Neural progenitor cell (in vitro differentiated cells): ENCODE results near the gene GGT6. TPM values are rescaled to one million over a fixed set of nuclear protein-coding genes. Genes with fewer than 3 reads are reported as not detected.

Source experiments
- DNase-seq: peaks from one replicate; pipeline ENCODE4 v3.0.0-alpha.2; 2016; ENCODE audit warnings: low spot score
- H2AFZ ChIP-seq: fragments of 200-600 bp; sonication (generic); replicated peaks from 2 replicates; pipeline ENCODE4 v1.6.1; 2016; ENCODE audit warnings: antibody characterized with exemption
- H3F3A ChIP-seq: fragments of 200-600 bp; sonication (generic); 2 replicates; pipeline ENCODE4 v1.6.1; 2016; ENCODE audit warnings: antibody characterized with exemption, low read depth
- H3K27ac ChIP-seq: fragments of 200-600 bp; sonication (generic); 2 replicates; pipeline ENCODE4 v1.5.1; 2016; ENCODE audit warnings: mild to moderate bottlenecking
- H3K27me3 ChIP-seq: fragments of 200-600 bp; sonication (generic); 2 replicates; pipeline ENCODE4 v1.6.1; 2016; ENCODE audit warnings: mild to moderate bottlenecking, moderate library complexity
- H3K36me3 ChIP-seq: fragments of 200-600 bp; sonication (generic); 2 replicates; pipeline ENCODE4 v1.5.1; 2016
- H3K4me1 ChIP-seq: fragments of 200-600 bp; sonication (generic); 2 replicates; pipeline ENCODE4 v1.6.1; 2016; ENCODE audit warnings: mixed run types
- H3K4me2 ChIP-seq: fragments of 200-600 bp; sonication (generic); 2 replicates; pipeline ENCODE4 v1.6.1; 2016
- H3K4me3 ChIP-seq: fragments of 200-600 bp; sonication (generic); 2 replicates; pipeline ENCODE4 v1.5.1; 2016
- H3K79me2 ChIP-seq: fragments of 200-600 bp; sonication (generic); 2 replicates; pipeline ENCODE4 v1.6.1; 2016; ENCODE audit warnings: low read depth
- H3K9ac ChIP-seq: fragments of 200-600 bp; sonication (generic); 2 replicates; pipeline ENCODE4 v1.6.1; 2016
- H3K9me3 ChIP-seq: fragments of 200-600 bp; sonication (generic); 2 replicates; pipeline ENCODE4 v1.5.1; 2016; ENCODE audit warnings: low read depth
- H4K20me1 ChIP-seq: fragments of 200-600 bp; sonication (generic); 2 replicates; pipeline ENCODE4 v1.6.1; 2016; ENCODE audit warnings: low read depth
- H3K27ac Mint-ChIP-seq: 3 replicates; pipeline ENCODE4 v1.8.0; 2021; ENCODE audit warnings: mixed read lengths
- H3K27me3 Mint-ChIP-seq: 2 replicates; pipeline ENCODE4 v1.8.0; 2022; ENCODE audit warnings: low read depth, mild to moderate bottlenecking, inconsistent platforms, moderate library complexity, mixed read lengths; ENCODE audit not compliant: insufficient read depth
- H3K36me3 Mint-ChIP-seq: 3 replicates; pipeline ENCODE4 v1.8.0; 2021; ENCODE audit warnings: mixed read lengths
- H3K4me1 Mint-ChIP-seq: 3 replicates; pipeline ENCODE4 v1.8.0; 2021; ENCODE audit warnings: mixed read lengths
- H3K4me3 Mint-ChIP-seq: 3 replicates; pipeline ENCODE4 v1.8.0; 2021; ENCODE audit warnings: mild to moderate bottlenecking, moderate library complexity, mixed read lengths
- H3K9me3 Mint-ChIP-seq: 3 replicates; pipeline ENCODE4 v1.8.0; 2020; ENCODE audit warnings: mixed read lengths
- CTCF ChIP-seq: fragments of 200-600 bp; sonication (generic); IDR thresholded peaks from 2 replicates; pipeline ENCODE4 v1.5.1; 2017; ENCODE audit warnings: antibody characterized with exemption, mild to moderate bottlenecking
- EZH2 ChIP-seq: fragments of 200-600 bp; sonication (generic); IDR thresholded peaks from 2 replicates; pipeline ENCODE4 v1.6.1; 2017; ENCODE audit warnings: antibody characterized with exemption, mild to moderate bottlenecking, moderate library complexity
- EZH2phosphoT487 ChIP-seq: fragments of 200-600 bp; sonication (generic); IDR thresholded peaks from 2 replicates; pipeline ENCODE4 v1.6.1; 2017; ENCODE audit warnings: antibody characterized with exemption
- total RNA-seq: library from RNA; depleted of rRNA; stranded (reverse); fragments of >200 nt; gene quantifications from 2 replicates; pipeline ENCODE4 v1.2.3, GENCODE V29; 2015; ENCODE audit warnings: low replicate concordance

The GGT6 gene
- total RNA-seq, 1 donor from 2014 or later, result not detected

- Mint-ChIP-seq H3K36me3 (no peaks in the 10 kb centered on the region), H3K27me3 (peaks cover 48% of the 10 kb centered on the region), H3K27ac (no peak overlapping the region), H3K4me1 (peaks cover 18% of the 10 kb centered on the region), H3K4me3 (peak overlapping the region; percentile 89), H3K9me3 (no peaks in the 10 kb centered on the region)
- TF ChIP-seq EZH2phosphoT487 (no peak), EZH2 (no peak), CTCF (no peak)
- H3K9ac ChIP-seq, result no peak overlapping the region
- no peaks in the 10 kb centered on the region for H3K9me3 ChIP-seq
- H3K27ac ChIP-seq, result no peak overlapping the region
- no peak overlapping the region for H3K4me2 ChIP-seq
- peaks cover 24% of the 10 kb centered on the region for H3K4me1 ChIP-seq
- H3K4me3 ChIP-seq, result no peak overlapping the region
- no peaks in the 10 kb centered on the region for H3F3A ChIP-seq
- H3K27me3 ChIP-seq, result peaks cover 47% of the 10 kb centered on the region
- no peaks in the 10 kb centered on the region for H3K36me3 ChIP-seq
- no peak for DNase-seq
- no peak overlapping the region for H2AFZ ChIP-seq
- H4K20me1 ChIP-seq, result no peaks in the 10 kb centered on the region
- no peaks in the 10 kb centered on the region for H3K79me2 ChIP-seq
Observed at GRCh38 chr17:4583206-4583605, 22.8 kb upstream of the GGT6 start.

- H3K4me2 ChIP-seq, result no peak overlapping the region
- peaks cover 25% of the 10 kb centered on the region for H3K4me1 ChIP-seq
- Mint-ChIP-seq H3K9me3 (no peaks in the 10 kb centered on the region), H3K4me1 (peaks cover 22% of the 10 kb centered on the region), H3K27me3 (peaks cover 47% of the 10 kb centered on the region), H3K4me3 (peak overlapping the region; percentile 89), H3K36me3 (no peaks in the 10 kb centered on the region), H3K27ac (no peak overlapping the region)
- no peaks in the 10 kb centered on the region for H3K36me3 ChIP-seq
- H3K9me3 ChIP-seq, result no peaks in the 10 kb centered on the region
- H3K4me3 ChIP-seq, result no peak overlapping the region
- no peak for TF ChIP-seq EZH2phosphoT487
- no peak for TF ChIP-seq CTCF
- TF ChIP-seq EZH2, result no peak
- H3F3A ChIP-seq, result peaks cover under 1% of the 10 kb centered on the region
- H4K20me1 ChIP-seq, result no peaks in the 10 kb centered on the region
- H3K79me2 ChIP-seq, result no peaks in the 10 kb centered on the region
- H3K27me3 ChIP-seq, result peaks cover 47% of the 10 kb centered on the region
- no peak overlapping the region for H3K9ac ChIP-seq
- H2AFZ ChIP-seq, result no peak overlapping the region
- no peak overlapping the region for H3K27ac ChIP-seq
- DNase-seq, result no peak
Observed at GRCh38 chr17:4582691-4583090, 22.3 kb upstream of the GGT6 start.

- H3K9me3 ChIP-seq, result no peaks in the 10 kb centered on the region
- no peak overlapping the region for H3K9ac ChIP-seq
- H3K27ac ChIP-seq, result no peak overlapping the region
- H3F3A ChIP-seq, result peaks cover 5% of the 10 kb centered on the region
- Mint-ChIP-seq H3K9me3 (no peaks in the 10 kb centered on the region), H3K4me3 (no peak overlapping the region), H3K36me3 (no peaks in the 10 kb centered on the region), H3K4me1 (peaks cover 27% of the 10 kb centered on the region), H3K27me3 (peaks cover 47% of the 10 kb centered on the region), H3K27ac (no peak overlapping the region)
- H2AFZ ChIP-seq, result no peak overlapping the region
- no peaks in the 10 kb centered on the region for H4K20me1 ChIP-seq
- H3K27me3 ChIP-seq, result peaks cover 47% of the 10 kb centered on the region
- peaks cover 31% of the 10 kb centered on the region for H3K4me1 ChIP-seq
- no peak for TF ChIP-seq CTCF
- no peak for TF ChIP-seq EZH2phosphoT487
- no peak for TF ChIP-seq EZH2
- no peak overlapping the region for H3K4me3 ChIP-seq
- no peak overlapping the region for H3K4me2 ChIP-seq
- H3K79me2 ChIP-seq, result no peaks in the 10 kb centered on the region
- no peak for DNase-seq
- no peaks in the 10 kb centered on the region for H3K36me3 ChIP-seq
Observed at GRCh38 chr17:4582101-4582501, 21.7 kb upstream of the GGT6 start.
